ENCODE measurements around the gene ZNF470.
A peak's percentile ranks its signal among the peaks of the same experiment; 100 is the strongest.

Gene ZNF470

GRCh38 chr19:56567274-56568120 lies at the start of gene ZNF470:
ZNF470 (plus strand) TSS chr19:56567468; CDS start chr19:56570312, 2,844 bp downstream.
- DNase-seq (ENCODE audit: low read depth): peak; percentile 83

GRCh38 chr19:56525214-56525860 lies 41.9 kb upstream of the ZNF470 start:
- no peak for DNase-seq (ENCODE audit: low read depth)

GRCh38 chr19:56537442-56537841 lies 29.8 kb upstream of the ZNF470 start:
- DNase-seq (ENCODE audit: low read depth): no peak

GRCh38 chr19:56538254-56538760 lies 29.0 kb upstream of the ZNF470 start:
- peak; percentile 71 for DNase-seq (ENCODE audit: low read depth)

GRCh38 chr19:56538761-56539263 lies 28.5 kb upstream of the ZNF470 start, which contains the start of gene ZFP28:
ZFP28 (plus strand) TSS chr19:56538948; CDS start chr19:56539019, 71 bp downstream.
- DNase-seq (ENCODE audit: low read depth): no peak

- DNase-seq (ENCODE audit: low read depth): no peak
Measured at GRCh38 chr19:56543776-56544175, 23.5 kb upstream of the ZNF470 start.

- no peak for DNase-seq (ENCODE audit: low read depth)
Measured at GRCh38 chr19:56547535-56547934, 19.7 kb upstream of the ZNF470 start.

GRCh38 chr19:56554272-56554869 lies 12.9 kb upstream of the ZNF470 start:
- no peak for DNase-seq (ENCODE audit: low read depth)

- no peak for DNase-seq (ENCODE audit: low read depth)
Measured at GRCh38 chr19:56562766-56563165, 4.5 kb upstream of the ZNF470 start.

- no peak for DNase-seq (ENCODE audit: low read depth)
Measured at GRCh38 chr19:56566904-56567273, 379 bp upstream of the ZNF470 start.

GRCh38 chr19:56572589-56572988 lies 5.3 kb downstream of the ZNF470 start:
- DNase-seq (ENCODE audit: low read depth): no peak

- no peak for DNase-seq (ENCODE audit: low read depth)
Measured at GRCh38 chr19:56573914-56574313, 6.6 kb downstream of the ZNF470 start.

- no peak for DNase-seq (ENCODE audit: low read depth)
Measured at GRCh38 chr19:56577719-56578602, 10.7 kb downstream of the ZNF470 start.

GRCh38 chr19:56594446-56594782 lies 27.1 kb downstream of the ZNF470 start:
- DNase-seq (ENCODE audit: low read depth): no peak

- DNase-seq (ENCODE audit: low read depth): peak; percentile 61
Measured at GRCh38 chr19:56594783-56595547, 27.7 kb downstream of the ZNF470 start, which contains the start of gene ZNF71. ZNF71 (plus strand) TSS chr19:56595302; CDS start chr19:56601559, 6,257 bp downstream.

- no peak for DNase-seq (ENCODE audit: low read depth)
Measured at GRCh38 chr19:56595548-56595899, 28.3 kb downstream of the ZNF470 start.

- DNase-seq (ENCODE audit: low read depth): no peak
Measured at GRCh38 chr19:56596676-56597075, 29.4 kb downstream of the ZNF470 start.

GRCh38 chr19:56597696-56598095 lies 30.4 kb downstream of the ZNF470 start:
- DNase-seq (ENCODE audit: low read depth): no peak

GRCh38 chr19:56601375-56601774 lies 34.1 kb downstream of the ZNF470 start:
- DNase-seq (ENCODE audit: low read depth): no peak

GRCh38 chr19:56603829-56604228 lies 36.6 kb downstream of the ZNF470 start:
- no peak for DNase-seq (ENCODE audit: low read depth)
